ENCODE results near the gene RNF114. TPM values are rescaled to one million over a fixed set of nuclear protein-coding genes. Genes with fewer than 3 reads are reported as not detected.

RNF114 gene
- total and polyA plus RNA-seq, 2 donors (not counting 3 experiments of a cell fraction or from before 2014, with no cell fraction given): 45.8 to 81.7 TPM

GRCh38 chr20:49984426-49985153 is 48.4 kb downstream of the RNF114 start:
- no peaks in the 10 kb centered on the region for H3K9me3 ChIP-seq (replicated peaks; ENCODE audit: control insufficient read depth, insufficient read depth, low read length)
- POLR2A ChIA-PET: interaction anchor here (0.7 to 5.6 kb wide), 6 partner anchors 28 to 85 kb away, joined by 3 to 34 read pairs (median 6); no protein-coding TSS in a partner anchor
- intact Hi-C loops (cut with micrococcal nuclease): loop anchor here (5.0 to 10.0 kb wide), 2 partner anchors 168 to 480 kb away; partner anchors contain the start of gene PEDS1
- dilution Hi-C loops (cut with MboI; ENCODE audit: extremely low pct_ligation_motif_present, low sequenced_read_pairs): no loop called here
- TF ChIP-seq POLR2A (IDR thresholded peaks at IDR 0.05; ENCODE audit: low read depth, low read length) (no peak), GATA2 (IDR thresholded peaks at IDR 0.05; ENCODE audit: insufficient read depth, insufficient read length, low read depth, low read length) (no peak), MAX (IDR thresholded peaks at IDR 0.05; ENCODE audit: insufficient read depth, insufficient read length) (no peak), MYC (IDR thresholded peaks at IDR 0.05; ENCODE audit: low read depth, low read length) (no peak), EZH2 (IDR thresholded peaks at IDR 0.05; ENCODE audit: borderline replicate concordance, low read depth, low read length, severe bottlenecking) (no peak), POLR2AphosphoS5 (IDR thresholded peaks at IDR 0.05; ENCODE audit: insufficient read depth, low read depth, low read length) (no peak), CTCF (IDR thresholded peaks at IDR 0.05; ENCODE audit: extremely low read depth in 1 of 2, insufficient read depth in 1 of 2, low read depth in 1 of 2, low read length in 2 of 2) (no peak), FOS (IDR thresholded peaks at IDR 0.05; ENCODE audit: borderline replicate concordance, insufficient read depth, low read length) (no peak), JUN (IDR thresholded peaks at IDR 0.05; ENCODE audit: borderline replicate concordance, insufficient read depth, insufficient read length, low read depth) (no peak)
- H3K9me1 ChIP-seq (replicated peaks; ENCODE audit: control insufficient read depth, extremely low read depth, insufficient read depth, low read length): no peaks in the 10 kb centered on the region
- no peaks in the 10 kb centered on the region for H3K27me3 ChIP-seq (ENCODE audit: control insufficient read depth in 2 of 2, insufficient read depth in 2 of 2, low read length in 2 of 2)
- H2AFZ ChIP-seq (ENCODE audit: low read depth, low read length): no peak overlapping the region
- H3K36me3 ChIP-seq (ENCODE audit: control insufficient read depth in 2 of 2, extremely low read depth in 1 of 2, insufficient read depth in 2 of 2, low read length in 2 of 2): peaks cover 8 to 12% of the 10 kb centered on the region in 2 experiments
- H3K9ac ChIP-seq (replicated peaks; ENCODE audit: extremely low read depth, insufficient read depth, low read length): peak overlapping the region; percentile 96
- H4K20me1 ChIP-seq (replicated peaks; ENCODE audit: control insufficient read depth, extremely low read depth, insufficient read depth, low read length): no peaks in the 10 kb centered on the region
- no peak for FAIRE-seq
- H3K27ac ChIP-seq (ENCODE audit: insufficient read depth, low read depth, low read length): peak overlapping the region; percentile 87
- TSS peak; percentile 35 for BruUV-seq (replicated peaks)
- CTCF ChIA-PET: interaction anchor here (0.6 to 23.6 kb wide), 4 partner anchors 8 to 195 kb away, joined by 3 to 1187 read pairs (median 4); no protein-coding TSS in a partner anchor
- peaks cover 56% of the 10 kb centered on the region for H3K79me2 ChIP-seq (ENCODE audit: control insufficient read depth, insufficient read depth, low read length)
- H3K4me1 ChIP-seq (ENCODE audit: control insufficient read depth, extremely low read depth, insufficient read depth, low read length): peaks cover 68% of the 10 kb centered on the region
- H3K4me3 ChIP-seq (replicated peaks in 1 of 3; ENCODE audit: insufficient read depth in 1 of 3, low read depth in 1 of 3, low read length in 3 of 3): peak overlapping the region; percentile 49 to 97 (median 89)
- H3K4me2 ChIP-seq (ENCODE audit: insufficient read depth, low read length): peak overlapping the region; percentile 77
- no peak for DNase-seq (ENCODE audit: low read depth, low spot score)

Measured in endothelial cell of umbilical vein (primary cell).